GM10248 (cell line): Measurements from ENCODE around the gene SNURF.
"Not testable (repeated sequence)": the region's sequence is repeated elsewhere in the genome, so short reads cannot be mapped to it uniquely, and the experiment has no call there.

Source experiments
- CTCF ChIA-PET: fragments of 300-600 bp; sonication (Branson Sonifier 250); formaldehyde crosslinking; extraction: SDS; loops from one replicate; lab custom pipeline; 2021; ENCODE audit warnings: antibody characterized with exemption; lab: Yijun Ruan, JAX
- POLR2A ChIA-PET: fragments of 350-650 bp; sonication (Branson Sonifier 250); formaldehyde crosslinking; extraction: SDS; loops from one replicate; lab custom pipeline; 2020; ENCODE audit warnings: antibody characterized with exemption; lab: Yijun Ruan, JAX
- DNase-seq: peaks from one replicate; pipeline ENCODE4 v3.0.0; 2012; ENCODE audit errors: extremely low spot score
- TF ChIP-seq, protein P1 (sequence below): IDR thresholded peaks from 2 replicates; pipeline ENCODE4 v1.5.1; 2012; ENCODE audit warnings: mild to moderate bottlenecking, low read depth; ENCODE audit errors: extremely low read depth, missing control alignments, control extremely low read depth

SNURF gene, protein sequence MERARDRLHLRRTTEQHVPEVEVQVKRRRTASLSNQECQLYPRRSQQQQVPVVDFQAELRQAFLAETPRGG

DNA sequence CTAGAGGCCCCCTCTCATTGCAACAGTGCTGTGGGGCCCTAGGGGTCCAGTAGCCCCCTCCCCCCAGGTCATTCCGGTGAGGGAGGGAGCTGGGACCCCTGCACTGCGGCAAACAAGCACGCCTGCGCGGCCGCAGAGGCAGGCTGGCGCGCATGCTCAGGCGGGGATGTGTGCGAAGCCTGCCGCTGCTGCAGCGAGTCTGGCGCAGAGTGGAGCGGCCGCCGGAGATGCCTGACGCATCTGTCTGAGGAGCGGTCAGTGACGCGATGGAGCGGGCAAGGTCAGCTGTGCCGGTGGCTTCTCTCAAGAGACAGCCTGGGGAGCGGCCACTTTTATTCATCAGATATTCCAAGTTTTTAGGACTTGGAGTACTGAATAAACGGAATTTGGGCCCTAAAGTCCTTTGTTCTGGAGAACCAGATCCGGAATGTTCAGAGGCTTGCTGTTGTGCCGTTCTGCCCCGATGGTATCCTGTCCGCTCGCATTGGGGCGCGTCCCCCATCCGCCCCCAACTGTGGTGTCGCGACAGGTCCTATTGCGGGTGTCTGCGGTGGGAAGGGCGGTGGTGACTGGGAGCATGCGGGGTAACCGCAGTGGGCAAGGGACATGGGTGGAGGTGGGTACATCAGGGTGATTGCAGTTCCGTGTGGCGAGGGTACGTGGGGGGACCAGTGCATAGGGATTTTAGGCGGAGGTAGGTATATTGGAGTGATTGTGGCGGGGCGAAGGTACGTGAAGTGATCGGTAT, at the start of gene SNURF, which contains the start of gene SNRPN:
SNURF (plus strand) TSS at position 205 of the 748 bp plus-strand sequence; CDS start at position 267, 62 bp downstream.
SNRPN (plus strand) TSS at position 205 of the 748 bp plus-strand sequence. CDS start 19,467 bp downstream, outside the sequence.
- TF ChIP-seq, protein P1, sequence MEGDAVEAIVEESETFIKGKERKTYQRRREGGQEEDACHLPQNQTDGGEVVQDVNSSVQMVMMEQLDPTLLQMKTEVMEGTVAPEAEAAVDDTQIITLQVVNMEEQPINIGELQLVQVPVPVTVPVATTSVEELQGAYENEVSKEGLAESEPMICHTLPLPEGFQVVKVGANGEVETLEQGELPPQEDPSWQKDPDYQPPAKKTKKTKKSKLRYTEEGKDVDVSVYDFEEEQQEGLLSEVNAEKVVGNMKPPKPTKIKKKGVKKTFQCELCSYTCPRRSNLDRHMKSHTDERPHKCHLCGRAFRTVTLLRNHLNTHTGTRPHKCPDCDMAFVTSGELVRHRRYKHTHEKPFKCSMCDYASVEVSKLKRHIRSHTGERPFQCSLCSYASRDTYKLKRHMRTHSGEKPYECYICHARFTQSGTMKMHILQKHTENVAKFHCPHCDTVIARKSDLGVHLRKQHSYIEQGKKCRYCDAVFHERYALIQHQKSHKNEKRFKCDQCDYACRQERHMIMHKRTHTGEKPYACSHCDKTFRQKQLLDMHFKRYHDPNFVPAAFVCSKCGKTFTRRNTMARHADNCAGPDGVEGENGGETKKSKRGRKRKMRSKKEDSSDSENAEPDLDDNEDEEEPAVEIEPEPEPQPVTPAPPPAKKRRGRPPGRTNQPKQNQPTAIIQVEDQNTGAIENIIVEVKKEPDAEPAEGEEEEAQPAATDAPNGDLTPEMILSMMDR: no peak
- ChIA-PET POLR2A (no interaction called here), CTCF (no interaction called here)
- DNase-seq: peak; percentile 68

DNA sequence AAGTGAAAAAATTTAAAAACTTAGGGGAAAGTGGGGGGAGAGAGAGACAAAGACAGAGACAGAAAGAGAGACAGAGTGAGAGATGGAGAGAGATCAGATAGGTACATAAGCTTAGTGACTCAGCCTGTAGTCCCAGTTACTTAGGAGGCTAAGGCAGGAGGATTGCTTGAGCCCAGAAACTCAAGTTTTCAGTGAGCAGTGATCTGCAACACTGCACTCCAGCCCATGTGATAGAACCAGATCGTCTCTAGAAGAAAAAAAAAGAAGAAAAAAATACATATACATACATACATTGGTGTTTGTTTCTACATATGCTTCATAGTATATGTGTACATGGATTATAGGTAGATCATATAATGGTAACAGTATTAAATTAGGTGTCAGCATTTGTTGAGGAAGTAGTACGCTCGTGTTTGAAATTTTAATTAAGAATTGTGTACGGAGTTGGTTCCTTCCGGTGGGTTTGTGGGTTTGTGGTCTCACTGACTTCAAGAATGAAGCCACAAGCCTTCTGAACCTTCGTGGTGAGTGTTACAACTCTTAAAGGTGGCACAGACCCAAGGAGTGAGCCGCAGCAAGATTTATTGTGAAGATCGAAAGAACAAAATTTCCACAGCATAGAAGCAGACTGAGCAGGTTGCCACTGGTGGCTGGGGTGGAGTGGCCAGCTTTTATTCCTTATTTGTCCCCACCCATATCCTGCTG, 38.3 kb upstream of the SNURF start:
- TF ChIP-seq, protein P1: no peak
- ChIA-PET CTCF (no interaction called here), POLR2A (no interaction called here)
- no peak for DNase-seq

DNA sequence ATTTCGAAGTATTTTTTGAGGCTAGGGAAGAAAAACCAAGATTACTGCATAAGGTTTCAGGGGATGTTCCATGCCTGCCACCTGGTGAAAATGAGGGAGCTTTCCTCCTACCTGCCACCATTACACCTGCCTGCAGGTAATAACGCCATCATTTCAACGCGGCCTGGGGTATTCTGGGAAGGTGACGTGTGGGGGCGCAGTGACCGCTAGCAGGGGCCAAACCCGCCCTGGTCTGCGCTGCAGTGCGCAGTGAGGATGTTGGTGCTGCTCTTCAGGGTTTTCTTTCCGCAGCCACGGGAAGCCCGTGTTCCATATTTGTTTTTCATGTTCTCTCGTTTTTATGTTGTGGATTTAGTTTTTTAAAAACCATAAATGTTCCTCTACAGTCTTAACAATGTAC, 37.4 kb upstream of the SNURF start:
- CTCF ChIA-PET: no interaction called here
- no peak for DNase-seq
- POLR2A ChIA-PET: no interaction called here
- TF ChIP-seq, protein P1: no peak

DNA sequence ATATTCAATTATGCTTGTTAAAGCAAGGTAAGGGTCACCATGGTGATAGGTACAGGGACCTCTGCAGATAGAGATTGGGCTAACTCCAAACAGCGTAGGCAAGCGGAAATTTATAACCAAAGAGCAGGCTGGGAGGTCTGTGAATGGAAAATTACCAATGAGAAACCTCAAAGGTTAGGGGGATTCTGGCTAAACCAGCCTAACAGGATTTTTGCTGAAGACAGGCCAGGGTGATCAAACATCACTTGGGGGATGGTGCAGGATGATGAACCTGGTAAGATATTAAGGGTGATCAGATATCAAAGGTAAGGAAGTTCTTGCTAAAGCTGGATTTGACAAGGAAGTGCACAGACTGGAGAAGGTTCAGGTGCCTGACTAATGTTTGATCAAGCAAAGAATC, 35.3 kb upstream of the SNURF start:
- ChIA-PET POLR2A (no interaction called here), CTCF (no interaction called here)
- TF ChIP-seq, protein P1: no peak
- no peak for DNase-seq

DNA sequence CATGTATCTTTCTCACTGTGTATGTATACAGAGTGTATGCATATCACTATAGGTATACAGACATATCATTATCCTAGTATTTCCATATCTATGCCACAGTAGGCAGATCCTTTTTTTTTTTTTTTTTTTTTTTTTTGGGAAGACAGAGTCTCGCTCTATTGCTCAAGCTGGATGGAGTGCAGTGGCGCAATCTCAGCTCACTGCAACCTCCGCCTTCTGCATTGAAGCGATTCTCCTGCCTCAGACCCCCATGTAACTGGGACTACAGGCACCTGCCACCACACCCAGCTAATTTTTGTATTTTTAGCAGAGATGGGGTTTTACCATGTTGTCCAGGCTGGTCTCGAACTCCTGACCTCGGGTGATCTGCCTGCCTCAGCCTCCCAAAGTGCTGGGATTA, 32.0 kb upstream of the SNURF start:
- POLR2A ChIA-PET, CTCF ChIA-PET, DNase-seq: not testable (repeated sequence)

DNA sequence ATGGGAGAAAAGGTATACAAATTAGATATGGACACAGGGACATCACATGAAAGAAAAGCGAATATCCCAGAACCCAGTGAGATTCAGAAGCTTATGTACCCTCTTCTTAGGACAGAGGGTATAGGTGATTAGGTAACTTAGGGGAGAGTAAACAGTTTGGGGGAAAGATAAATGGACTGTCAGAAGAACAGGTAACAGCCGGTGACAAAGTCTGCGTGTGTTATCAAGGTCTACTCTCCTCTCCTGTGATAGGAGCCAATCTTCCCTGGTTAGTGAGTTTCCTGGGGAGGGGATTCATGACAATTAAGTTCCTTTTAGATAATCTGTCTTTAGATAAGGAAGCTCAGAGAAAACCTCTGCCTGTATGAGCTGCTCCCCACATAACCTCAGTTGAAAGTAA, 30.6 kb upstream of the SNURF start:
- TF ChIP-seq, protein P1: no peak
- CTCF ChIA-PET: interaction anchor here (1.3 kb wide), 1 partner anchor 11 kb away, joined by 3 read pairs; no protein-coding TSS in a partner anchor
- POLR2A ChIA-PET: no interaction called here
- no peak for DNase-seq
